Epithelial cell of esophagus (primary cell): Measurements from ENCODE around the gene SLC25A47.

Source experiments
- DNase-seq: peaks from one replicate; pipeline ENCODE4 v3.0.0; 2010; ENCODE audit warnings: low read depth
- H3K4me3 ChIP-seq: 2 replicates; pipeline ENCODE4 v1.5.1; 2011; ENCODE audit warnings: mild to moderate bottlenecking, low read length, control low read depth
- TF ChIP-seq, protein P1 (sequence below): IDR thresholded peaks from 2 replicates; pipeline ENCODE4 v1.5.1; 2011; ENCODE audit warnings: low read depth, mild to moderate bottlenecking, low read length, control low read depth, inconsistent platforms; ENCODE audit not compliant: insufficient read depth; ENCODE audit errors: missing control alignments

SLC25A47 gene

DNA sequence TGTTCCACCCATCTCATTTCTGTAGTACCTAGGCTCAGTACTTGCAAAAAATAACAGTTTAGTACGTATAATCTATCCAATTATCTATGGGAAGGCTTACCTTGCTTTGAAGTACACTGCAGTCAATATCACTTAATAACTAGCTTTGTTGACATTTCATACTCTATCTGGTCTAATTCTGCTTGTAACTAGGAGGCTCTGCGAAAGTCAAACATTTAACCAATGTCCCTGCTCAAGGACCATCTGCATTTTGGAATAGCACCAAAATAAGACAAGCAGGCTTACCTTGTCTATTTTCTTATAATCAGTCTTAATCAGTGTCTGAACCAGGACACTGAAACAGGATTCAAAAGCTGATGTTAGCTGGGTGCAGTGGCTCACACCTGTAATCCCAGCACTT, 39.9 kb downstream of the SLC25A47 start:
- DNase-seq, result no peak
- H3K4me3 ChIP-seq, result no peak overlapping the region
- TF ChIP-seq, protein P1, sequence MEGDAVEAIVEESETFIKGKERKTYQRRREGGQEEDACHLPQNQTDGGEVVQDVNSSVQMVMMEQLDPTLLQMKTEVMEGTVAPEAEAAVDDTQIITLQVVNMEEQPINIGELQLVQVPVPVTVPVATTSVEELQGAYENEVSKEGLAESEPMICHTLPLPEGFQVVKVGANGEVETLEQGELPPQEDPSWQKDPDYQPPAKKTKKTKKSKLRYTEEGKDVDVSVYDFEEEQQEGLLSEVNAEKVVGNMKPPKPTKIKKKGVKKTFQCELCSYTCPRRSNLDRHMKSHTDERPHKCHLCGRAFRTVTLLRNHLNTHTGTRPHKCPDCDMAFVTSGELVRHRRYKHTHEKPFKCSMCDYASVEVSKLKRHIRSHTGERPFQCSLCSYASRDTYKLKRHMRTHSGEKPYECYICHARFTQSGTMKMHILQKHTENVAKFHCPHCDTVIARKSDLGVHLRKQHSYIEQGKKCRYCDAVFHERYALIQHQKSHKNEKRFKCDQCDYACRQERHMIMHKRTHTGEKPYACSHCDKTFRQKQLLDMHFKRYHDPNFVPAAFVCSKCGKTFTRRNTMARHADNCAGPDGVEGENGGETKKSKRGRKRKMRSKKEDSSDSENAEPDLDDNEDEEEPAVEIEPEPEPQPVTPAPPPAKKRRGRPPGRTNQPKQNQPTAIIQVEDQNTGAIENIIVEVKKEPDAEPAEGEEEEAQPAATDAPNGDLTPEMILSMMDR, result no peak

DNA sequence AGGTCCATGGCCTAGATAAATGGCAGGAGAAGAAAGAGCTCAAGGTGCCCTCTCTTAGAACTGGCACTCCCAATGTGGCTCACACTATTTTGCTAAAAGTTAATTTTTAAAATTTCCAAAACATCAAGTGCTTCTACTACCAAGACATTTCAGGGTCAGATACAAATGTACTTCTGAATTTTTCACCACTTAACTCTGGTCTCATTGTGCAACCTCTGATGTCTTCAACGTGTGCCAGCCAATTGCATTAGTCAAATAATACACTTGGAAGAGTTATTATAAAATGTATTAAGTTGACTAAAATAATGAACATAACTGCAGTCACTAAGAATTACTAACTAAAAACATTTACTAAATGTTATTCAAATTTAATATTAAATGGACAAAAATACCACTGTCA, 41.3 kb downstream of the SLC25A47 start:
- H3K4me3 ChIP-seq, result no peak overlapping the region
- no peak for DNase-seq
- TF ChIP-seq, protein P1, result no peak

DNA sequence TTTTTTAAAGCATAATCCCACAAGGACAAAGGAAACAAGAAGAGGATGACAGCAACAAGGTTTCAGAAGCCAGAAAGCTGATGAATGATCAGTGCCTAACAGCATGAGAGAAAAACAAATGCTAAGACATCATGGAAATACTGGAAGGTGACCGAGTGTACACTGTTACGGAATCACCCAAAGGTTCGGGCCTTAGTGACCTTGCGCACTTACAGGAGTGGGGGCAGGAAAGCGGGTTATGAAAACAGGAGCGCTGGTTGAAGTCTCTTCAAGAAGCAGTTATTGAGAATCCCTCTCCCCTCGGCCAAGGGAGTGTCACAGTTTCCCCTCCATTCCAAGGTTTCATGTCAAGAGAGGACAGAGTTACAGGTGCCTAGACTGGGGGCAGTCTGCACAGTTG, 42.6 kb downstream of the SLC25A47 start:
- no peak overlapping the region for H3K4me3 ChIP-seq
- TF ChIP-seq, protein P1, result no peak
- DNase-seq, result no peak

DNA sequence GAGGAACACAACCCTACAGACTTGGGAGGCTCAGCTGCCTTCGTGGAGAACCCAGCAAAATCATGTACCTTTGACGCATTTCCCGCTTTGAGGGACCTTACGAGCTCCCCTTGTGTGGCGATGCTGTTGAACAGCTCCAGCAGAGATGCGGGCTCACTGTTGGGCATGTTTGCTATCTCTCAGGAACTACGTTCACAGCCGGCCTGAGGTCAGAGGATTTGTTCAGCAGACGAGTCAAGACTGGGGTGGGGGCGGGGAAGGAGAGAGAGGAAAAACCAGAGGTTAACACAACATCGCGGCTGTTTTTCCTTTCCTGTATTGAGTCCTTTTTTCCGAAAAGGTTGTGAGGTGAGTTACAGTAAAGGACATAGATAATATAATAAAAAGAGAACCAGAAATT, 45.9 kb downstream of the SLC25A47 start:
- TF ChIP-seq, protein P1, result no peak
- H3K4me3 ChIP-seq, result no peak overlapping the region
- no peak for DNase-seq

DNA sequence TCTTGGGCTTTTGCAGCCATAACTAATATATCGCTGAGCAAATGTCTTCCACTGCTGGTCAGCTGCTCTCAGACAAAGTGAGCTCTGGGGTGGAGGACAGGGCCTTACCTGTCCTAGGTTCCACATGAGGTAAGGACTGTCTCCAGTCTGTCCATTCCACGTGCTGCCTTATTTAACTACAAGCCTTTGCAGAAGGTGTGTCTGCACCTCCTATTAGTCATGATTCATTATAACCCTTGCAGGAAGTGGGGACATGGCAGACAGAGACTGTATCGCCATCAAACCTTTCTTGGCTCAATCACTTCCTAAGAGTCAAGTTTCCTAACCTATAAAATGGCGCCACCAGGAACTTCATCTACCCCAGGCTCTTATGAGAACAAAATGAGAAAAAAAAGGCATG, 46.9 kb downstream of the SLC25A47 start:
- H3K4me3 ChIP-seq, result no peak overlapping the region
- DNase-seq, result peak; percentile 50
- TF ChIP-seq, protein P1, result no peak

DNA sequence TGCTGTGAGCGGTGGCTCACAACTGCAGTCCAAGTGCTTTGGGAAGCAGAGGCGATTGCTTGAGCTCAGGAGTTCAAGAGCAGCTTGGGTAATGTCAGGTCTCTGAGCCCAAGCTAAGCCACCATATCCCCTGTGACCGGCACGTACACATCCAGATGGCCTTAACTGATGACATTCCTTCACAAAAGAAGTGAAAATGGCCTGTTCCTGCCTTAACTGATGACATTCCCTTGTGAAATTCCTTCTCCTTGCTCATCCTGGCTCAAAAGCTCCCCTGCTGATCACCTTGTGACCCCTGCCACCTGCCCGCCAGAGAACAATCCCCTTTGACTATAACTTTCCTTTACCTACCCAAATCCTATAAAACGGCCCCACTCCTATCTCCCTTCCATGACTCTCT, 48.6 kb downstream of the SLC25A47 start:
- TF ChIP-seq, protein P1, result no peak
- no peak for DNase-seq
- no peak overlapping the region for H3K4me3 ChIP-seq

DNA sequence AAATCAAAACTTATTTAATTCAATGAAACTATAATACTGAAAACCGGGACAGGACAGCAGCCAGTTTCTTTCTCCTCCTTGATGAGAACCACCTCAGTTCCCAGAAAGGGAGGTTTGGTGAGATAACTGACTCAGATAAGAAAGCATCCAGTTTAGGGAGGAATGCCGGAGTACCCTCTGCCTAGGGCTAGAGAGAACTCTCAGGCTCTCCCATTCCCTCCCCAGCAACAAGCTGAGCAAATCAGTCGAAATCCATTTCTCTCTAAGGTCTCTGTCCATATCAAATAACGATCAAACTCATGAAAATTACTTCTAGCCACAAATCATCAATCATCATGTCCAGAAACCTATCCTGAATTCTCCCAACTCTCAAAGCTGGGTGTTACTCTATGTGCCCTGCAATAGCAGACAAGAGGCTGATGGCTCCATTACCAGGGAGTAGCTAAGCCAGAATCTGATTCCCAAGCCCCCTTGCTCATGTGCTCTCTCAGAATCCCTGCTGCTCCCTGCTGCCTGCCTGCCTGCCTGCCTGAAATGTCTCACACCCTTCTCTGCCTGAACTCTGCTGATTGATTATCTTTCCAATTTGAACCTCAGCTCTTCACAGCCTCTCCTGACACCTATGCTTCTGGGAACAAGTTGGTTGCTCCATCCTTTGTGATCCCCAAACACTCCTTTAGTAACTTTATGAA, 49.4 kb downstream of the SLC25A47 start:
- TF ChIP-seq, protein P1, result no peak
- no peak for DNase-seq
- H3K4me3 ChIP-seq, result no peak overlapping the region
